Measurements from ENCODE around the gene DNAH14. TPM values are rescaled to one million over a fixed set of nuclear protein-coding genes. Genes with fewer than 3 reads are reported as not detected.

DNAH14 gene
- polyA plus RNA-seq, 1 donor (not counting 4 experiments of a cell fraction or from before 2014, with no cell fraction given): 6.4 TPM

GRCh38 chr1:225435487-225435886 is 506.0 kb downstream of the DNAH14 start:
- H3K79me2 ChIP-seq (ENCODE audit: control insufficient read depth, insufficient read depth, low read length): no peaks in the 10 kb centered on the region
- no peaks in the 10 kb centered on the region for H3K4me1 ChIP-seq (ENCODE audit: control insufficient read depth, extremely low read depth, insufficient read depth, low read length)
- no peak overlapping the region for H3K9ac ChIP-seq (ENCODE audit: control insufficient read depth, extremely low read depth, insufficient read depth, low read length)
- H3K36me3 ChIP-seq (ENCODE audit: control insufficient read depth in 2 of 2, extremely low read depth in 1 of 2, insufficient read depth in 2 of 2, low read length in 2 of 2): no peaks in the 10 kb centered on the region
- no peaks in the 10 kb centered on the region for H3K9me3 ChIP-seq (ENCODE audit: control insufficient read depth, low read depth, low read length)
- no peak for FAIRE-seq
- no peaks in the 10 kb centered on the region for H4K20me1 ChIP-seq (ENCODE audit: control insufficient read depth, extremely low read depth, insufficient read depth, low read length)
- no peak overlapping the region for H3K27ac ChIP-seq (ENCODE audit: control insufficient read depth, insufficient read depth, low read length)
- dilution Hi-C loops (cut with MboI; ENCODE audit: extremely low pct_ligation_motif_present, low sequenced_read_pairs): no loop called here
- no peak overlapping the region for H3K4me3 ChIP-seq (ENCODE audit: control insufficient read depth in 2 of 3, extremely low read depth in 1 of 3, insufficient read depth in 2 of 3, low read depth in 1 of 3, low read length in 3 of 3)
- no peak overlapping the region for H2AFZ ChIP-seq (ENCODE audit: control insufficient read depth, low read length)
- TF ChIP-seq CTCF (optimal IDR thresholded peaks at IDR 0.05 in 1 of 3, IDR thresholded peaks at IDR 0.05 in 1 of 3, conservative IDR thresholded peaks at IDR 0.05 in 1 of 3; ENCODE audit: extremely low read depth in 1 of 3, insufficient read depth in 2 of 3, low read length in 3 of 3): no peak
- TF ChIP-seq EZH2 (IDR thresholded peaks at IDR 0.05; ENCODE audit: low read length): no peak
- DNase-seq (ENCODE audit: low read depth, low spot score): no peak
- H3K4me2 ChIP-seq (ENCODE audit: control insufficient read depth, extremely low read depth, insufficient read depth, low read depth, low read length): no peak overlapping the region
- no peaks in the 10 kb centered on the region for H3K27me3 ChIP-seq (ENCODE audit: control insufficient read depth, extremely low read depth, insufficient read depth, low read length)
- H3K9me1 ChIP-seq (ENCODE audit: control insufficient read depth, extremely low read depth, insufficient read depth, low read length): no peaks in the 10 kb centered on the region

- Histone ChIP-seq H4K20me1 (ENCODE audit: control insufficient read depth, extremely low read depth, insufficient read depth, low read length) (no peaks in the 10 kb centered on the region), H3K4me1 (ENCODE audit: control insufficient read depth, extremely low read depth, insufficient read depth, low read length) (no peaks in the 10 kb centered on the region)
- no peak for FAIRE-seq
These were observed 506.5 kb downstream of the DNAH14 start for GRCh38 chr1:225435957-225436392.

More at GRCh38 chr1:225435957-225436392, 506.5 kb downstream of the DNAH14 start:
- Histone ChIP-seq H3K9me1 (ENCODE audit: control insufficient read depth, extremely low read depth, insufficient read depth, low read length) (no peaks in the 10 kb centered on the region), H3K4me3 (ENCODE audit: control insufficient read depth in 2 of 3, extremely low read depth in 1 of 3, insufficient read depth in 2 of 3, low read depth in 1 of 3, low read length in 3 of 3) (no peak overlapping the region), H3K27ac (ENCODE audit: control insufficient read depth, insufficient read depth, low read length) (no peak overlapping the region), H3K9me3 (ENCODE audit: control insufficient read depth, low read depth, low read length) (no peaks in the 10 kb centered on the region), H3K9ac (ENCODE audit: control insufficient read depth, extremely low read depth, insufficient read depth, low read length) (no peak overlapping the region), H2AFZ (ENCODE audit: control insufficient read depth, low read length) (no peak overlapping the region), H3K79me2 (ENCODE audit: control insufficient read depth, insufficient read depth, low read length) (no peaks in the 10 kb centered on the region), H3K27me3 (ENCODE audit: control insufficient read depth, extremely low read depth, insufficient read depth, low read length) (no peaks in the 10 kb centered on the region), H3K4me2 (ENCODE audit: control insufficient read depth, extremely low read depth, insufficient read depth, low read depth, low read length) (no peak overlapping the region), H3K36me3 (ENCODE audit: control insufficient read depth in 2 of 2, extremely low read depth in 1 of 2, insufficient read depth in 2 of 2, low read length in 2 of 2) (no peaks in the 10 kb centered on the region)
- dilution Hi-C loops (cut with MboI; ENCODE audit: extremely low pct_ligation_motif_present, low sequenced_read_pairs): no loop called here
- DNase-seq (ENCODE audit: low read depth, low spot score): no peak
- TF ChIP-seq CTCF (optimal IDR thresholded peaks at IDR 0.05 in 1 of 3, IDR thresholded peaks at IDR 0.05 in 1 of 3, conservative IDR thresholded peaks at IDR 0.05 in 1 of 3; ENCODE audit: extremely low read depth in 1 of 3, insufficient read depth in 2 of 3, low read length in 3 of 3) (no peak), EZH2 (IDR thresholded peaks at IDR 0.05; ENCODE audit: low read length) (no peak)
